Frontal cortex (tissue), 4 donors: Measurements from ENCODE around the gene TBC1D17. TPM values are rescaled to one million over a fixed set of nuclear protein-coding genes. Genes with fewer than 3 reads are reported as not detected.
"Not testable (repeated sequence)": the region's sequence is repeated elsewhere in the genome, so short reads cannot be mapped to it uniquely, and the experiment has no call there.

Experiments
- DNase-seq, 2 donors: peaks; one replicate each; pipeline ENCODE4 v3.0.0; 2012; ENCODE audit warnings: low spot score in 2 of 2
- FAIRE-seq: peaks from 2 replicates; lab custom pipeline; 2012; peaks lifted over from hg19 to GRCh38; lab: Jason Lieb, UNC
- total RNA-seq: library from RNA; depleted of rRNA; stranded (reverse); fragments of >200 nt; gene quantifications from one replicate; pipeline ENCODE4 v1.2.3, GENCODE V29; 2014
- donor health status: control.
- donor health status: control.
- donor health status: control.

The TBC1D17 gene
- total RNA-seq, 1 donor from 2014 or later = 5.7 TPM

GRCh38 chr19:49912965-49913685 is 35.6 kb downstream of the TBC1D17 start:
- DNase-seq = no peak
- no peak for FAIRE-seq

- FAIRE-seq (no peak), DNase-seq (no peak)
Observed at GRCh38 chr19:49913720-49914119, 36.2 kb downstream of the TBC1D17 start.

DNA sequence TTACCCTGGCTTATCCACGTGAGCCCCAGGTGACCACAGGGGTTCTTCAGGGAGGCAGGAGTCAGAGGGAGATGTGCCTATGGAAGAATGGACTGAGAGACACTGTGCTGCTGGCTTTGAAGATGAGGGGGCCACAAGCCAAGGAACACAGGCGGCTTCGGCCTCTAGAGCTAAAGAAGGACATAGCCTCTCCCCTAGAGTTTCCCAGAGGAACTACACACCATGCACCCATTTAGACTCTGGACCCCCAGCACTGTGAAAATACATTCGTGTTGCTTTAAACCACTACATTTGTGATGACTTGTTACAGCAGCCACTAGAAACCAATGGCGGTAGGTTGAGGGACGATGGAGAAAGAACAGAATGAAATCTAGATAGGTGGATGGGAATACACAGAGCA is 37.8 kb downstream of the TBC1D17 start:
- no peak for FAIRE-seq
- DNase-seq = no peak

GRCh38 chr19:49916839-49917733 is 39.6 kb downstream of the TBC1D17 start:
- FAIRE-seq (no peak), DNase-seq (no peak)

DNA sequence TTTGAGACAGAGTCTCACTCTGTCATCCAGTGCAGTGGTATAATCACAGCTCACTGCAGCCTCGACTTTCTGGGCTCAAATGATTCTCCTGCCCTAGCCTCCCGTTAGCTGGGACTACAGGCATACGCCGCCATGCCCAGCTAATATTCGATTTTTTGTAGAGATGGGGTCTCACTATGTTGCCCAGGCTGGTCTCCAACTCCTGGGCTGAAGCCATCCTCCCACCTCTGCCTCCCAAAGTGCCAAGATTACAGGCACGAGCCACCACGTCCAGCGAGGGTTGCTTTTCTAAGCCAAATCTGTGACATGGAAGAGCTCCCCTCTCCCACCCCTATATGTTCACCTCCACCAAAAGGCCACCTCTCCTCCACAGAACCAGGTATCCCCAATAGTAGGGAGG is 40.6 kb downstream of the TBC1D17 start:
- DNase-seq (no peak), FAIRE-seq (no peak)

GRCh38 chr19:49920624-49921363 is 43.3 kb downstream of the TBC1D17 start:
- DNase-seq = no peak
- FAIRE-seq = no peak

DNA sequence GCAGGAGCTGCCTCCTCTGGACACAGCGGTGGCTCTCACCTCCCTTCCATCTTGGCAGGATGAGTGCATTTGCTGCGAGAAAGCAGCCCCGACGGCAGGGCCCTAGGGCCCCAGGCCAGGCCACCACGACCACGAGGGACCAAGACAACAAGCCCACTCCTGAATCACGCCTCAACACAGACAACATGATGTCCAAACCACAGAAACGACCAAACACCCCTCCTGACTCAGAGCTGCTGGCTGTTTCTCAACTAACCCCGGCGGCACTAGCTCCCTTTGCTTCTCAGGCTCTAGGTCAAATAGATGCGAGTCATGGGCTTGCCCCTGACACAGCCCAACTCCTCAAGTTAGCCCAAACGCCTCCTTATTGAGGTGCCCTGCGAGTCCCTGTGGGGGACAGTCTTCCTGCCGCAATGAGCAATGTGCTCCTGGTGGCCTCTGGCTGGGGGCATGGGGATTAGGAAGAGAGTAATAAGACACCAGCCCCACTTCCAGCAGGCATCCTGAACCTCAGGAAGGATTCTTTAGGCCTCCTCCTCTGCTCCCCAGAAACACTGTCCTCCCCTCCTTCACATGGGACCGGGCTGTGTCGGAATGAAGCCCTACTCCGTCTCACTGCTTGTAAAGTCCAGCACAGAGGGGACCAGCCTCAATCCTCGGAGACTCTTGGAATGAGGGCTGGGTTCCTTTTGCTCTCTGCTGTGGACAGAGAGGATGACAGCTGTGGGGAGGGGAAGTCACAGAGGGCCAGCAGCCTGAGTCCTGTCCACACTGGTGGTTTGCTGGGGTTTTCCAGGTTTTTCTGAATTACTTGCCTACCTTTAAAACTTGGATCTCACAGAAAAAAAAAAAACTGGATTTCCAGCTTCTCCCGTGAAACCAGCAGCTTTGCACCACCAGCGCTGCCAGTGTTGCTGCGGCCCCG is 44.6 kb downstream of the TBC1D17 start:
- DNase-seq = no peak
- FAIRE-seq = no peak

DNA sequence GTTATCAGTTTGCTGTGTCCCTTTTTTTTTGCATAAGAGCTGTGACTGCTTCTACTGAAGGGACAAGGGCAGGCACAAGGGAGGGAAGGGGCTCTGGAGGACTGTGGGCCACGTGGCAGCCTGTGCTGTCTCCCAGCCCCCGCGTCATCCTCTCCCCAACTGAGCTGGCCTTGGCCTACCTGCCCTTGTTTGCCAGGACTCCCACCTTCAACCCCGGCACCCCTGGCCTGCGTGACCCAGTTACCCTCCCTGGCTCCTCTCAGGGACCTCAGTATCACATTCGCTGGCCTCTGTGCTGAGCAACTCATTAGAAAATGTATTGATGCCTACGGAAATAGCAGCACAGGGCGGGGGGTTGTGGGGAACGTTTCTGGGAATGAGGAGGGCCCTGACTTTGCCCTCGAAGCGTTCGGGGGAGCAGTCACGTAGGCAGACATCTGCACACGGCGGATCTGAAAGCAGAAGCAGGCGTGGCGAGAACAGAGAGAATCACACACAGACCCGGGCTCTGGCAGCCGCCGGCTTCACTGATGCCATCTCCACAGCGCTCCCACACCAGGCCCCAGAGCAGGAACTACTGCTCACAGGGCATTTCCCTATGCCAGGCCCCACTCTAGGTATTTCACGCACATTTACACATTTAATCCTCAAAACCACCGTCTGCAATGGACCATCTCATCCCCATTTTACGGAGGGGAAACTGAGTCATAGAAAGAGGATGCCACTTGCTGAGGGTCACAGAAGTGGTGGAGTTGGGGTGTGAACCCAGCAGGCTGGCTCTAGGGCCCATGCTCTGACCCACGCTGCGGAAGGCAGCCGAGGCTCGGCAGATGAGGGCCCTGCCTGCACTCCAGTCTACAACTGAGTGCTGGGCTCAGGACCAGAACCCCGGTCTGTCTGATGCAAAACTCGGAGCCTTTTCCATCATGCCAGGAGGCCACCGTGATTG is 45.8 kb downstream of the TBC1D17 start:
- FAIRE-seq = no peak
- DNase-seq = no peak

DNA sequence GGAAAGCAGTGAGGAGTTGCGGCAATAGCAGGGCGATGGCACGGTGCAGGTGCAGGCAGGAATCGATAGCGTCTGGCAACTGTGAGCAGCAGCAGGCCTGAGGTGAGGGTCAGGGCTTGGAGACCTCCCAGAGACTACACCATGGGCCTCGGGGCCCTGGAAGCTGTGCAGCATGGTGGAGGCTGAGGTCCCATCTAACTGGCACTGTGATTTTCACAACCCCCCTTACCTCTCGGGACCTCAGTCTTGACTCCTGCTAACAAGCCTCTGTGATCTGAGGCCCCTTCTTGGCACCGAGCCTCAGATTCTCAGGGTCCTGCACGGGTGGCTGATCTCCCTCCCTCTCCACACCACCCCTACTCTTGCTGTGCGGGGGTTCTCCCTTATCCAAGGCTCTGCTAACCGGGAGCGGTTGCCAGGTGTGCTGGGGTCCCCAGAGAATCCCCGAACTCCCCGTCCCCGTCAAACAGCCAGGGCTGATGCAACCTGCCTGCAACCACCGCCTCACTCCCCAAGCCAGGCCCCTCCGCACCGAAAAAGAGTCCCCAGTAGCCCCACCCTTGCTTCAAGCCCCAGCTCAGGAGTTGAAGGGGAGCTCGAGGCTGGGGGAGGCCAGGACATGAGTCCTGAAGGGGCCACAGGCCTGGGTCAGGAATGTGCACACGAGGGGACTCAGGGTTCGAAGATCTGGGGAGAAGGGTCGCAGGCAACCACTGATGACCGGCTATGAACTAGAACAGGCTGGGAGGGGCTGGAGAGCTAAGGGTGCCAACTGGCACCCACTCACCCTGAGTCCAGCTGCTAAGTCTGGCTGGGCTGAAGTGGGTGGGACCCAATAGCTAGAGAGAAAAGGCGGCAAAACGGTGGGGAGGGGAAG is 46.7 kb downstream of the TBC1D17 start:
- DNase-seq (no peak), FAIRE-seq (no peak)

- not testable (repeated sequence) for DNase-seq, FAIRE-seq
Observed at GRCh38 chr19:49924881-49925210, 47.3 kb downstream of the TBC1D17 start.

GRCh38 chr19:49925486-49925885 is 48.0 kb downstream of the TBC1D17 start:
- DNase-seq (no peak), FAIRE-seq (no peak)

DNA sequence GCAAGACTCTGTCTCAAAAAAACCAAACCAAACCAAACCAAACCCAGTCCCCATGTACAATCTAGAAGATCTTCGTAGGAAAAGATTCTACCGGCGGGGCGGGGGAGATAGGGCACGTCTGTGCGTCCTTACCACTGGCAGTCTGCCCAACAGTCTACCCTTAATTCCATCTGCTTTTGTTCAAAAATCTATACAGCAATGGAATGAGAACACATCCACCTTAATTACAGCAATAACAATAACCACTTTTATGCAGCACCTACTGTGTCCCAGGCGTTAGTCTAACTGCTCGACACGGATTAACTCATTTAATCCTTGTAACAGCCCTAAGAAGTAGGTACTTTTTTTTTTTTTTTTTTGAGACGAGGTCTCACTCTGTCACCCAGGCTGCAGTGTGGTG is 49.0 kb downstream of the TBC1D17 start:
- no peak for DNase-seq
- no peak for FAIRE-seq

DNA sequence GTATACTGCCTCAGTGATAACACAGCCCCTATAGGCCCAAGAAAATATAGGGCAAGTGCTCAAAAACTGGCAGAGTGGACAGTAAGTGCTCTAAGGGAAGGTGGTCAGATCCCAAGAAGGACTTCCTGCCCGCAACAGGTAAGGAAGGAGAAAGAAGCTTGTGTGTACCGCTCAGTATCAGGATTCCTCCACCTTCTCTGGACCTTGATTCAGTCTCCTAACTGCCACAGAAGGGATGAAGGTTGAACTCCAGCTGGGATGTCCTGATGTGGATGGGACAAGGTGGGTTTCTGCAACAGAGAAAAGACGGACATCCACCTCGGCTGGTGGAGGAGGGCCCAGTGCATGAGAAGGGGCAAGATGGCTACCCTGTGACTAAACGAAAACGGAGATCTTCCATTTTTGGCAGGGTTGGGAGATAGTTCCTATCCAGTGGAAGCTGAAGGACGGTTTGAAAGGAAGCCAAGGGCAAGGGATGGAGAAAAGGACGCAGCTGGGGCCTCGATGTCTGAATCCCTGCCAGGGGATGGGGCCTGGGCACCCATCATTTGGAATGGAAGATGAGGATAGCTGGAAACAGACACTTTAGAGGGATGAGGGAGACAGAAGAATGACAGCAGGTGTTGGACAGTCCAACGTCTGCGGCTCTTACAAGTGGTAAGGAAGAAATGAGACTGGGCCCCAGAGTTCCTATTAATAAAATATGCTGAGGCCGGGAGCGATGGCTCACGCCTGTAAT is 50.2 kb downstream of the TBC1D17 start:
- no peak for FAIRE-seq
- DNase-seq = no peak

DNA sequence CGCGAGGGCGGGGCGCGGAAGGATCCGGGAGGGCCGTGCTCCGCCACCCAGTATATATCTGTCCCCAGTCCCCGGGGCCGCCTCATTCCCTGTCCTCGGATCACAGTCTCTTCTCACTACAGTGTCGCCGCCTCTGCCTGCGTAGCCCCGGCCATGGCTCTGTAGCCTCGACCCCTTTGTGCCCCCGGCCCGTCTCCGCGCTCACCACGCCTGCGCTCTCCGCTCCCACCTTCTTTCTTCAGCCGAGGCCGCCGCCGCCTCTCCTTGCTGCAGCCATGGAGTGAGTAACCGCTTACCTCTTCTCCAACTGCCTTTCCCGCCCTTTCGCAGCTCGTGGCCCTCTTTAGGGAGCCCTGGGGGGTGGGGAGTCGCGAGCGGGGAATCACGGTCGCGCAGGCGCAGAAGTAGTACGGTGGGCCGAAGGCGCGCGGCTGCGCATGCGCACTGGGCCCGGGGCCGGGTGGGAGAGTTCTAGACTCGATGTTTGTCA is 51.7 kb downstream of the TBC1D17 start, which contains the start of the genes ATF5 and NUP62:
TSS of gene ATF5 (plus strand) at position 85 of the 490 bp plus-strand sequence. CDS start 1,646 bp downstream, outside the sequence.
TSS of gene NUP62 (minus strand) at position 384 of the 490 bp plus-strand sequence. CDS start 19,697 bp downstream, outside the sequence.
- FAIRE-seq (no peak), DNase-seq (peak; percentile 94)

- DNase-seq (peak; percentile 95 to 98), FAIRE-seq (no peak)
Observed at GRCh38 chr19:49929611-49930482, 52.3 kb downstream of the TBC1D17 start.
